Iris pigment epithelial cell (primary cell): ENCODE data around the gene ATG3.
"Not testable (repeated sequence)": the region's sequence is repeated elsewhere in the genome, so short reads cannot be mapped to it uniquely, and the experiment has no call there.

Experiments used
- DNase-seq: peaks from one replicate; pipeline ENCODE4 v3.0.0-alpha.2; 2011; ENCODE audit warnings: low read depth

ATG3 gene

DNA sequence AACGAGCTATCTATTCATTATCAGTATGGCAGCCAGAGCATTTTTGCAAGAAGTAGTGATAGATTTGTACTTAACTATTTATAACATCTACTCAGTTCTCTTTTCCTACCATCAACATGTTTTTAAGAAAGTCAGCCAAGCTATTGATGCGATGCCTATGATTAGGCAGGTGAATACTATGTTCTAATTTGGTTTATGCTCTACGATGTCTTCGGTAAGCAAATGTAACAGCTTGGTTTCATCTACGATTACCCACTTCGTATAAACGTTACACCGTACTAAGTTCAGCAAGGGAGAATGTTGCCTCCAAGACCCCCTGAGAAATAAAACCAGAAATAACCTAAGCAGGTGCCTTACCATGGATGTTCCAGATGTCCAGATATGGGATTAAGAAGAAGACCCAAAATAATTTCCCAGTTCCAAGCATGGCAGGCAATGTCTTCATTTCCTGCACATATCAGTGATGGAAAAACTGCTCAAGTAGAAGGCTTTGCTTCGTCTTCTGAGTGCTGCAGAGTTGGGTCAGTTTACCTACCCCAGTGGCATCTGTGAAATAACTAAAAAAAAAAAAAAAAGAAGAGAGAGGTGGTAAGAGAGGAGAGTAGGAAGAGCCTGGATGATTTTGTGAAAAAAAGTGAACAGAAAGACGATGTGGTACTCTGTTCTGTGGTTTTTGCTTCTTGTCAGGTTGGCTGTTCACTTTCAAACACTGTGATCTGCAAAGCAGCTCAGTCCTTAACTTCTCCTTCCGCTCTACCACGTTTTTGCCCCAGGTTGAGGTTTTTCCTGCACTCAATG lies 62.6 kb downstream of the ATG3 start, which contains the start of gene BTLA:
TSS of gene BTLA (minus strand) at position 559 of the 798 bp plus-strand sequence. CDS start at position 445, 114 bp downstream.
- DNase-seq = no peak

DNA sequence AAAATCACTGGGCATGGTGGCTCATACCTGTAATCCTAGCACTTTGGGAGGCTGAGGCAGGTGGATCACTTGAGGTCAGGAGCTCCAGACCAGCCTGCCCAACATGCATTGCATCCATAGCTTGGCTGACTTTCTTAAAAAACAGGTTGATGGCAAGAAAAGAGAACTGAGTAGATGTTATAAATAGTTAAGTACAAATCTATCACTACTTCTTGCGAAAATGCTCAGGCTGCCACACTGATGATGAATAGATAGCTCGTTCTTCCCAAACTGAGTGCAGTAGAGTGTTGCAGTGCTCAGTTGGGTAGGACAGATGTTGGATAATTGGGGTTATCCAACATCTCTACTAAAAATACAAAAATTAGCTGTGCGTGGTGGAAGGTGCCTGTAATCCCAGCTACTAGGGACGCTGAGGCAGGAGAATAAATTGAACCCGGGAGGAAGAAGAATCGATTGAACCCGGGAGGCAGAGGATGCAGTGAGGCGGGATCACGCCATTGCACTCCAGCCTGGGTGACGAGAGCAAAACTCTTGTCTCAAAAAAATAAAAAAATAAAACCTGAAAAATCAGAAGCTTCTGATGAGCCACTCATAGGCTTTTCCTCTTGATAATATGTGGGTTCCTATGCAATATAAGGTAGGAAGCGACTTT lies 63.7 kb downstream of the ATG3 start:
- no peak for DNase-seq

DNA sequence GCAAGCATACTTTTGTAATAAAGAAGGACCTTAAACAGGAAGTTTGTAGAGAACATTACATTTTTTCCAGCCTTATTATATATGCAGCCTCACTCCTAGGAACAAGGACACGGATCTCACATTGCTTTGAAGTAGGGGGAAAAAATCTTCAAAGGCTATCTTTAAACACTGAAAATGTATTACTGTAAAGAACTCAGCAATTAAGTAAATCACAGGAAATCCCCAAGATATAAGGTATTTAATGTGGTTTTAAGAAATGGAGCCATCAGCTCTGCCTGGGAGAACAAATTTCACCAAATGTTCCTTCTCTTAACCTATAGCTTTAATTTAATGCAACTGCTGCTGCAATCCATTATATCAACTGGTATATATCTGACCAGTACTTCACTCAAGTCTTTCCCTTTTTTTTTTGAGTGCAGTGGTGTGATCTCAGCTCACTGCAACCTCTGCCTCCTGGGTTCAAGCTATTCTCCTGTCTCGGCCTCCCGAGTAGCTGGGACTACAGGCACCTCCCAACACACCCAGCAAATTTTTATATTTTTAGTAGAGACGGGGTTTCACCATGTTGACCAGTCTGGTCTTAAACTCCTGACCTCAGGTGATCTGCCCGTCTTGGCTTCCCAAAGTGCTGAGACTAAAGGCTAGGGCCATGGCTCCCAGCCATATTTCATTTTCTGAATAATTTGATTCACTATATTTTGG lies 65.2 kb downstream of the ATG3 start:
- no peak for DNase-seq

GRCh38 chr3:112494448-112494767 lies 67.4 kb downstream of the ATG3 start:
- not testable (repeated sequence) for DNase-seq

DNA sequence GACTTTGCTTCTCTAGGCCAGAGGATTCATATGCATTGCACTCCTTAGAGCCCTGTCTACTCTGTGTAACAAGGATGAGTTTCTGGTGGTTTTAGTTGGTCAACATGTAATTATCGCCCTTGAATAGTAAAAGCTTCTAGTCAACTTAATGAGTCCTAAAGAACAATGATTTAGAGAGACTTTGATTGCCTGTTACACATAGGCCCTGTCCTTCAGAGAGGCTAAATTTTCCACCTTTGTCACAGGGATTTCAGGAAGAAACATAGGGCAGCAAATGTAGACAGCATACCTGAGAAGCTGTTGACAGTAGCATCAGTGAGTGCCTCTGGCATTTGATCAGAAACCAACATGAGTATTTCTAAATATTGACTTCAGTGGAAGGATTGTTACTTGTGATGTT lies 69.6 kb downstream of the ATG3 start:
- DNase-seq = no peak

DNA sequence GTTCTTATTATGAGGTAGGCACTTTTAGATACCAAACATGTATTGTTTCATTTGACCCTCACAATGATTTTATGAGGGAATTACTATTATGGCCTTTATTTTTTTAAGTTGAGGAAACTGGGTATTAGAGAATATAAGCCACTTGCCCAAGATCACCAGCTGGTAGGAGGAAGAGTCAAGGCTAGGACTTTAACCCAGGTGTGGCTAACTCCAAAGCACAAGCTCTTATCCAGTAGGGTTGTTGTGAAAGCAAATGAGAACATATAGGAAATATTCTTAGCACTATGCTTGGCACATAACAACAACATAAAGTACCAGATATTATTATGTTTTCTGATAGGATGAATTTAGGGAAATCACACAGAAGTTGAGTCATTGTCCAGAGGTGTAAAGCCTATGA lies 70.4 kb downstream of the ATG3 start:
- DNase-seq = no peak

- DNase-seq = no peak
Observed at GRCh38 chr3:112489674-112490479, 71.9 kb downstream of the ATG3 start.

DNA sequence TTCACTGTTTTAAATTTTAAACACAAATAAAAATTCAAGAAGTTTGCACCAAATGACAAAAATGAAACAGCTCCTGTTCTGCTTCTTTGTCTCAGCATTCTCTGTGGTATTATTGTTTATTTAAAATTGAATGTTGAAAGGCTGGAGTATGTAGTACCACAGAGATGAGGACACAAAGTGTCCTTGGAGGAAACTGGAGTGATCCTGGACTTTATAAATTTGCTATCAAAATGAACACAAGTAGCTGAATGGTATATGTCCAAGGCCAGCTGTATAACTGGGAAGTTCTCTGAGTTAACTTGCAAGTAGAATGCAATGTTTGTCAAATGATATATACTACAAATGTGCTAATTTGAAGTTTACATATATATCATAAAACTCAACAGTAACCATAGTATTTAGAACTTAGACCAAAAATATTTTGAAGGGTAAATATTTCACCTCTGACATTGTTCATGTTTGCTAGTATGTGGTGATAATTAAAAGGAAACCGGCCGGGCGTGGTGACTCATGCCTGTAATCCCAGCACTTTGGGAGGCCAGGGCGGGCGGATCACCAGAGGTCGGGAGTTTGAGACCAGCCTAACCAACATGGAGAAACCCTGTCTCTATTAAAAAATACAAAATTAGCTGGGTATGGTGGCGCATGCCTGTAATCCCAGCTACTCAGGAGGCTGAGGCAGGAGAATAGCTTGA lies 74.8 kb downstream of the ATG3 start:
- DNase-seq = peak; percentile 63

DNA sequence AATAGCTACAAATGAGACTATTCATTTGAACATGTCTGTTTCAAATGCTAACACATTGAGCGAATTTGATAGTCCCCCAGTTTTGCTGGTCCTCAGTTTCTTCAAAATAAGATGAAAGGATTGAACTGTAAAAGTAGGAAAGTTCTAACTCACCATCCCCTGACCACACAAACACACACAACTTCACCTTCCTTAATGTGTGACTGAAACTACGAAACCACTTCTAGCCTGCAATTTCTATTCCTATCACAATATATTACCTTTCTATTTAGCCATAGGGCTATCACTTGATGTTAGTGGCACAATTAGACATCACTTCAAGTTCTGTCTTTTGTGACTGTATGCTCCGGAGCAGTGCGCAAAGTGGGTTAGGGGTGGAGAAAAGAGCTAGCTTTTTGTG lies 77.4 kb downstream of the ATG3 start:
- DNase-seq = no peak

DNA sequence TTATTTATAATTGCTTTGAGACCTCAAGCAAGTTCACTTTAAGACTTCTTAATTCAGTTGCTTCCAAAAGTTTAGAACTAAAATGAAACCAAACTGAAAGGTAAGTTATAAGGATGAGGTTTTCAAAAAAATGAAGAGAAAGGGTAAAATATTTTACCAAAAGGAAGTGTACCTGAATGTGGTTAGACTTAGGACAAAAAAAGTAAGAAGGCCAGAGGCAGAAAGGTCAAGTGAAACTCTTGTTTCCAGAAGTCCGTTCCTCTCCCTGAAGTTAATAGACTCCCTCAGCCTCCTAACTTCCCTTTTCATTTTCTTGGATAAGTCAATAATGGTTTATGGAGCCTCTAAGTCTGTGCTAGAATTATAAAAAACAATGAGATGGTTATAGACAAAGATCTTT lies 79.1 kb downstream of the ATG3 start:
- no peak for DNase-seq
